Measurements from ENCODE around the gene HELZ. TPM values are rescaled to one million over a fixed set of nuclear protein-coding genes. Genes with fewer than 3 reads are reported as not detected.

The HELZ gene
- total and polyA plus RNA-seq, 2 donors (not counting 1 experiment from before 2014, with no cell fraction given), result 10.4 to 97.8 TPM

DNA sequence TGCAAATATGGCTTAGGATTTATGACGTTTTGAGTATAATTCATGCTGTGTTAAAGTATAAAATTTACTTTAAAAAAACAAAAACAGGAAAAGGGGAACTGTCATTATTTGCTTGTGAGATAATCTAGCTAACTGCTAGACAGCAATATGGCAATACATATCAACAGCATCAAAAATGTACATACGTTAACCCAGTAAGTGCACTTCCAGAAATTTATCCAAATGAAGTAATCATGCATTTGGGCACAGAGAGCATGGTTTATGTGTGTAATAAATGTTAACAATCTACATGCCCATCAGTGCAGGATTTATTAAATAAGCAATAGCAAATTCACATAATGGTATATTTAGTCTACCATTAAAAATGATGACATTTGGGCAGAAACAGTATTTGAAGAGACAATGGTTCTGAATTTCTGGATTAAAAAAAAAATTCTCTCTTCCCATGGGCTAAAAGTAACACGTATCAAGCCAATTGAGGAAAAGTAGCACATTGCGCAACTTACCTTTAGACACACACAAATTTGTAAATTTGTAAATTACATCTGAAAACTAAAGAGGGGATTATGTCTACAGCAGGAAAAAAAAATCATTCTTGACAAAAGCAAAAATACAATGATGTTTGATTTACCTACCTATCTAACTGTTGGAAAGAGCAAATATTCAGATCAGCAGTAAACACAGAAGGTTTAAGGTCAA lies 120.4 kb downstream of the HELZ start:
- H3K27ac Mint-ChIP-seq, result no peak overlapping the region
- no peak overlapping the region for H3K4me3 Mint-ChIP-seq
- no CpG with 5 or more reads among the region's 4 CpGs for WGBS (ENCODE audit: insufficient coverage)
- intact Hi-C loops (cut with micrococcal nuclease), result no loop called here
- no peaks in the 10 kb centered on the region for H3K9me3 Mint-ChIP-seq (ENCODE audit: insufficient read depth)
- H3K4me2 ChIP-seq (replicated peaks; ENCODE audit: low read depth, low read length, poor library complexity, severe bottlenecking), result no peak overlapping the region
- no peaks in the 10 kb centered on the region for H3K27me3 ChIP-seq (replicated peaks in 1 of 4; ENCODE audit: control extremely low read depth in 1 of 4, control insufficient read depth in 3 of 4, insufficient read depth in 4 of 4, low read length in 3 of 4)
- H4K20me1 ChIP-seq (ENCODE audit: control insufficient read depth, insufficient read depth, low read length, poor library complexity, severe bottlenecking), result no peaks in the 10 kb centered on the region
- peaks cover 7 to 53% of the 10 kb centered on the region in 2 experiments for H3K36me3 ChIP-seq (replicated peaks in 1 of 2; ENCODE audit: control extremely low read depth in 1 of 2, control insufficient read depth in 1 of 2, extremely low read depth in 1 of 2, insufficient read depth in 2 of 2, low read length in 1 of 2)
- no peaks in the 10 kb centered on the region for H3K79me2 ChIP-seq (ENCODE audit: control insufficient read depth, insufficient read depth, low read length)
- peaks cover 0 to 4% of the 10 kb centered on the region in 2 donors for H3K4me1 ChIP-seq (ENCODE audit: control insufficient read depth in 2 of 2, insufficient read depth in 2 of 2, low read length in 2 of 2)
- peaks cover 4% of the 10 kb centered on the region for H3K4me1 Mint-ChIP-seq
- no peak for DNase-seq
- no peak overlapping the region for H3K27ac ChIP-seq (ENCODE audit: low read length in 2 of 2)
- H3K4me3 ChIP-seq (ENCODE audit: control extremely low read depth in 1 of 5, extremely low read depth in 1 of 5, insufficient read depth in 1 of 5, low read depth in 2 of 5, low read length in 4 of 5), result no peak overlapping the region
- H2AFZ ChIP-seq (ENCODE audit: insufficient read depth, low read depth, low read length, poor library complexity, severe bottlenecking), result no peak overlapping the region
- no peak for TF ChIP-seq EZH2 (IDR thresholded peaks at IDR 0.05; ENCODE audit: borderline replicate concordance, insufficient read depth, low read depth, low read length, poor library complexity, severe bottlenecking)
- TF ChIP-seq, protein P1, sequence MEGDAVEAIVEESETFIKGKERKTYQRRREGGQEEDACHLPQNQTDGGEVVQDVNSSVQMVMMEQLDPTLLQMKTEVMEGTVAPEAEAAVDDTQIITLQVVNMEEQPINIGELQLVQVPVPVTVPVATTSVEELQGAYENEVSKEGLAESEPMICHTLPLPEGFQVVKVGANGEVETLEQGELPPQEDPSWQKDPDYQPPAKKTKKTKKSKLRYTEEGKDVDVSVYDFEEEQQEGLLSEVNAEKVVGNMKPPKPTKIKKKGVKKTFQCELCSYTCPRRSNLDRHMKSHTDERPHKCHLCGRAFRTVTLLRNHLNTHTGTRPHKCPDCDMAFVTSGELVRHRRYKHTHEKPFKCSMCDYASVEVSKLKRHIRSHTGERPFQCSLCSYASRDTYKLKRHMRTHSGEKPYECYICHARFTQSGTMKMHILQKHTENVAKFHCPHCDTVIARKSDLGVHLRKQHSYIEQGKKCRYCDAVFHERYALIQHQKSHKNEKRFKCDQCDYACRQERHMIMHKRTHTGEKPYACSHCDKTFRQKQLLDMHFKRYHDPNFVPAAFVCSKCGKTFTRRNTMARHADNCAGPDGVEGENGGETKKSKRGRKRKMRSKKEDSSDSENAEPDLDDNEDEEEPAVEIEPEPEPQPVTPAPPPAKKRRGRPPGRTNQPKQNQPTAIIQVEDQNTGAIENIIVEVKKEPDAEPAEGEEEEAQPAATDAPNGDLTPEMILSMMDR (IDR thresholded peaks at IDR 0.05), result no peak
- POLR2A ChIA-PET, result no interaction called here
- no peak overlapping the region for H3K9ac ChIP-seq (ENCODE audit: low read length)
- ATAC-seq (ENCODE audit: low read depth), result no peak
- H3K9me3 ChIP-seq (ENCODE audit: control extremely low read depth in 1 of 3, control insufficient read depth in 2 of 3, insufficient read depth in 1 of 3, low read length in 2 of 3), result no peaks in the 10 kb centered on the region
- CTCF ChIA-PET, result no interaction called here
- no peaks in the 10 kb centered on the region for H3K27me3 Mint-ChIP-seq

DNA sequence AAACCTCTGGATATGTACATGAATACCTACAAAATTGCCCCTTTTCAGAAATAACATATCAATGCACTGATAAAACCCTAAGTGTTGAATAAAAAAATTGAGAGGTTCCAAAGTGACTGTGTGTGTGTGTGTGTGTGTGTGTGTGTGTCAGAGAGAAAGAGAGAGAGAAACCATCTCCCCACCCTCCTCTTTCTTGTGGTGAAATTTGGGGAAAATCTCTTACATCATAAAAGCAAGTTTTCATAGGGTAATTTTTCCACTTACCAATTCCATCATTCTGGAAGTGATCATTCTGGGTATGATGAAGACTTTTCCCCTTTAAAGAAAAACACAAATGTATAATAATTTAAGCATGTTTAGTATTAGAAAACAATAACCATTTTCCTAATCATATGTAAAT lies 121.3 kb downstream of the HELZ start:
- Histone ChIP-seq H3K27ac (ENCODE audit: low read length in 2 of 2) (no peak overlapping the region), H2AFZ (ENCODE audit: insufficient read depth, low read depth, low read length, poor library complexity, severe bottlenecking) (no peak overlapping the region), H3K9ac (ENCODE audit: low read length) (no peak overlapping the region), H4K20me1 (ENCODE audit: control insufficient read depth, insufficient read depth, low read length, poor library complexity, severe bottlenecking) (no peaks in the 10 kb centered on the region), H3K4me1 (ENCODE audit: control insufficient read depth in 2 of 2, insufficient read depth in 2 of 2, low read length in 2 of 2) (peaks cover 0 to 4% of the 10 kb centered on the region in 2 donors), H3K4me2 (replicated peaks; ENCODE audit: low read depth, low read length, poor library complexity, severe bottlenecking) (no peak overlapping the region), H3K4me3 (ENCODE audit: control extremely low read depth in 1 of 5, extremely low read depth in 1 of 5, insufficient read depth in 1 of 5, low read depth in 2 of 5, low read length in 4 of 5) (no peak overlapping the region), H3K79me2 (ENCODE audit: control insufficient read depth, insufficient read depth, low read length) (no peaks in the 10 kb centered on the region), H3K27me3 (replicated peaks in 1 of 4; ENCODE audit: control extremely low read depth in 1 of 4, control insufficient read depth in 3 of 4, insufficient read depth in 4 of 4, low read length in 3 of 4) (no peaks in the 10 kb centered on the region), H3K36me3 (replicated peaks in 1 of 2; ENCODE audit: control extremely low read depth in 1 of 2, control insufficient read depth in 1 of 2, extremely low read depth in 1 of 2, insufficient read depth in 2 of 2, low read length in 1 of 2) (peaks cover 7 to 60% of the 10 kb centered on the region in 2 experiments), H3K9me3 (ENCODE audit: control extremely low read depth in 1 of 3, control insufficient read depth in 2 of 3, insufficient read depth in 1 of 3, low read length in 2 of 3) (no peaks in the 10 kb centered on the region)
- ChIA-PET POLR2A (no interaction called here), CTCF (no interaction called here)
- H3K9me3 Mint-ChIP-seq (ENCODE audit: insufficient read depth), result no peaks in the 10 kb centered on the region
- H3K4me1 Mint-ChIP-seq, result peaks cover 4% of the 10 kb centered on the region
- DNase-seq, result no peak
- TF ChIP-seq, protein P1 (IDR thresholded peaks at IDR 0.05), result no peak
- TF ChIP-seq EZH2 (IDR thresholded peaks at IDR 0.05; ENCODE audit: borderline replicate concordance, insufficient read depth, low read depth, low read length, poor library complexity, severe bottlenecking), result no peak
- no peak overlapping the region for H3K4me3 Mint-ChIP-seq
- H3K27me3 Mint-ChIP-seq, result no peaks in the 10 kb centered on the region
- ATAC-seq (ENCODE audit: low read depth), result no peak
- no peak overlapping the region for H3K27ac Mint-ChIP-seq
- intact Hi-C loops (cut with micrococcal nuclease), result no loop called here

Data from B cell (primary cell).